Stimulated activated effector memory CD8-positive, alpha-beta T cell treated with anti-CD3 and anti-CD28 coated beads, Interleukin-12 subunit alpha, Interleukin-12 subunit beta, amount 100 ng/mL, for 72 hours (primary cell): ENCODE data around the gene TTC13.
A peak's percentile ranks its signal among the peaks of the same experiment; 100 is the strongest.

Experiments used
- ATAC-seq: fragments of 150-1000 bp; cut with Tn5 transposase; 2 replicates; pipeline ENCODE4 v1.10.0; 2021
- DNase-seq, 2 donors: peaks; one replicate each; pipeline ENCODE4 v3.0.0; 2021 to 2022; ENCODE audit warnings: low spot score in 2 of 2
- H3K27ac Mint-ChIP-seq: one replicate; pipeline ENCODE4 v1.8.0; 2022; ENCODE audit warnings: mild to moderate bottlenecking, mixed read lengths
- H3K36me3 Mint-ChIP-seq: one replicate; pipeline ENCODE4 v1.8.0; 2022; ENCODE audit warnings: mild to moderate bottlenecking, mixed read lengths
- H3K4me1 Mint-ChIP-seq: one replicate; pipeline ENCODE4 v1.8.0; 2022; ENCODE audit warnings: mixed read lengths
- H3K4me3 Mint-ChIP-seq: one replicate; pipeline ENCODE4 v1.8.0; 2022; ENCODE audit warnings: mild to moderate bottlenecking, mixed read lengths
- H3K9me3 Mint-ChIP-seq: one replicate; pipeline ENCODE4 v1.8.0; 2022; ENCODE audit warnings: mixed read lengths

The TTC13 gene

GRCh38 chr1:230943048-230943593 is 35.5 kb downstream of the TTC13 start:
- H3K9me3 Mint-ChIP-seq = no peaks in the 10 kb centered on the region
- H3K4me3 Mint-ChIP-seq = no peak overlapping the region
- no peak overlapping the region for H3K27ac Mint-ChIP-seq
- ATAC-seq = no peak
- peaks cover 13% of the 10 kb centered on the region for H3K4me1 Mint-ChIP-seq
- no peak for DNase-seq
- H3K36me3 Mint-ChIP-seq = peaks cover 34% of the 10 kb centered on the region

DNA sequence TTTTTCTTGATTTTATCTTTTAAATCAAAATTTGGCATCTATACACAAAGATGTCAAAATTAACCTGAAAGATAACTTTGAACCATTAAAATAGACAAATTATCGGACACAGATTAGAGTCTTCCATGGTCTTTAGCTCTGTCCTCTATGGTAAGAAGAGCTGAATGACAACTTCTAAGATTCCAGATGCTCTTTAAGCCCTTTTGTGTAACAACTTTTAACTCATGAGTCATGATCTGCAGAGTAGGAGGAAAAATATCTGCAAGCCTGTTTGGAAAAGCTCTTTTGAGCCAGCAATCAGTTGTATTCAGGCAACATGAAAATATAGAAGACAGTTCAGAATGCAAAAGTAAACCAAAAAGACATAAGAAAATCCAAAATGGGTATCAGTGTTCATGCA is 37.8 kb downstream of the TTC13 start:
- no peaks in the 10 kb centered on the region for H3K9me3 Mint-ChIP-seq
- H3K4me3 Mint-ChIP-seq = no peak overlapping the region
- peak overlapping the region; percentile 46 for H3K27ac Mint-ChIP-seq
- DNase-seq (no peak), ATAC-seq (no peak)
- peaks cover 36% of the 10 kb centered on the region for H3K36me3 Mint-ChIP-seq
- peaks cover 13% of the 10 kb centered on the region for H3K4me1 Mint-ChIP-seq

DNA sequence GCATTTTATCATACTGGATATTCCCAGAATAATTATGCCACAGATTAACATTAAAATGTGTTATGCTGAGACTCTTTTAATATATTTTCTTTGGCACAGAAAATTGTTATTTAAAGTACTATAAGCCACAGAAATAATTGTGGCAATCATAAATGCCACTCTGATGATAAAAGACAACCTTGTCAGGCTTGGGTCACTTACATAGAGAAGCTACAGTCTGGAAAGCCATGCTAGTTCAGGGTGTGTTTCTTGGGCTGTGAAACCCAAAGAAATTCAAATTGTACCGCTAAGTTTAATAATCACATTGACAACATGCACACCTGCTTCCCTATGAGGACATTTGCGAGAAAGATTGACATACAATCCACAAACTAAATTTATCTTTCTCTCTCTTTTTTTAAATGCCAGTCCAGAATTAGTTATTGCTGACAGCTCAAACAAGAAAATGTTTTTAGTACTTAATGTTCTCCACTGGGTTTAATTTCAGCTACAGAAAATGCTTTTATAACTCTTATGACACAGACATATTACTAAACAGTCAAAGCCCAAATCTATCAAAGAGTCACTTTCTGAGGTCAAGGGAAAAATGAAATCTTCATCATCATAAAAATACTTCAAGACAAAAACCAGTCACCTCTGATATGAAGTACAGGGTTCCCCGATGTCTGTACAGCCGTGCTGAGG is 38.7 kb downstream of the TTC13 start:
- H3K27ac Mint-ChIP-seq = peak overlapping the region; percentile 46
- ATAC-seq (no peak), DNase-seq (no peak)
- no peak overlapping the region for H3K4me3 Mint-ChIP-seq
- peaks cover 28% of the 10 kb centered on the region for H3K36me3 Mint-ChIP-seq
- peaks cover 20% of the 10 kb centered on the region for H3K4me1 Mint-ChIP-seq
- no peaks in the 10 kb centered on the region for H3K9me3 Mint-ChIP-seq

GRCh38 chr1:230938924-230939368 is 39.7 kb downstream of the TTC13 start:
- no peak for DNase-seq
- no peak for ATAC-seq
- H3K27ac Mint-ChIP-seq = peak overlapping the region; percentile 56
- H3K9me3 Mint-ChIP-seq = no peaks in the 10 kb centered on the region
- H3K4me3 Mint-ChIP-seq = no peak overlapping the region
- peaks cover 20% of the 10 kb centered on the region for H3K4me1 Mint-ChIP-seq
- H3K36me3 Mint-ChIP-seq = peaks cover 18% of the 10 kb centered on the region

DNA sequence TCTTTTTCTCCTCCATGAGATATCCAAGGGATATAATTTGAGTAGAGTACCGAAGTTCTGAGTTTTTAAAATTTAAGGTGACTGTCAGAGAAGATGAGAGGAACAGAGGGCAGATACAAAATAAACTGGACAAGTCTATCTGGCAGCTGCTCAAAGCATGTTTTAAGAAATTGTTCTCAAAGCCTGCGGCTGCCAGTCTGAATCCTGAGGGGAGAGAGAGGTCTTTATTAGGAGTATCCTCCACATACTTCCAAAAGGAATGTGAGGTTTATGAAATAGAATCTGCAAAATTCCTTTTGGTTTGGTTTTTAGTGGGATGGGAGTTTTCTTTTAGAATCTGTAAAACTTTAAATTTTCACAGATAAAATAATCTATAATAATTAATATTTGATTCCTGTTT is 41.3 kb downstream of the TTC13 start:
- Mint-ChIP-seq H3K27ac (peak overlapping the region; percentile 13), H3K4me3 (no peak overlapping the region), H3K9me3 (no peaks in the 10 kb centered on the region), H3K36me3 (peaks cover 22% of the 10 kb centered on the region), H3K4me1 (peaks cover 15% of the 10 kb centered on the region)
- DNase-seq (no peak), ATAC-seq (no peak)

GRCh38 chr1:230936475-230936874 is 42.2 kb downstream of the TTC13 start:
- peaks cover 15% of the 10 kb centered on the region for H3K4me1 Mint-ChIP-seq
- H3K36me3 Mint-ChIP-seq = peaks cover 31% of the 10 kb centered on the region
- no peak overlapping the region for H3K4me3 Mint-ChIP-seq
- ATAC-seq (no peak), DNase-seq (no peak)
- peak overlapping the region; percentile 13 for H3K27ac Mint-ChIP-seq
- H3K9me3 Mint-ChIP-seq = no peaks in the 10 kb centered on the region

DNA sequence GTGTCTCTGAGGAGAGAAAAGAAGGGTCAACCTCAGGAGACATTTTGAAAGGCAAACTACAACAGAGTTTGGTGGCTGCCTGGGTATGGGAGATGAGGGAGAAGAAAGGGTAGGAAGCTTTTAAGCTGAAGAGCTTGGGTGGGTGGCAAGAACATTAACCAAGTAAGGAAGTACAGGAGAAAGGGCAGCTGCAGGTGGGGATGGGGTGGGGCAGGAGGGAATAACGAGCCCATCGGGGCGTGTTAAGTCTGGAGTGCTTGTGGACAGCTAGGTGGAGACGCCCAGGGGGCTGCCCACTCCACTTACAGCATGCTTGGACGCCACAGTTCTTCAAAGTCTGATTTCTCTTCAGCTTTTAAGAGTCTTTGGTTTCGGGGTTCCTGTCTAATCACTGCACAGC is 42.8 kb downstream of the TTC13 start:
- no peak for DNase-seq
- Mint-ChIP-seq H3K36me3 (peaks cover 37% of the 10 kb centered on the region), H3K27ac (peak overlapping the region; percentile 48), H3K4me3 (no peak overlapping the region), H3K9me3 (no peaks in the 10 kb centered on the region), H3K4me1 (peaks cover 15% of the 10 kb centered on the region)
- ATAC-seq = no peak

DNA sequence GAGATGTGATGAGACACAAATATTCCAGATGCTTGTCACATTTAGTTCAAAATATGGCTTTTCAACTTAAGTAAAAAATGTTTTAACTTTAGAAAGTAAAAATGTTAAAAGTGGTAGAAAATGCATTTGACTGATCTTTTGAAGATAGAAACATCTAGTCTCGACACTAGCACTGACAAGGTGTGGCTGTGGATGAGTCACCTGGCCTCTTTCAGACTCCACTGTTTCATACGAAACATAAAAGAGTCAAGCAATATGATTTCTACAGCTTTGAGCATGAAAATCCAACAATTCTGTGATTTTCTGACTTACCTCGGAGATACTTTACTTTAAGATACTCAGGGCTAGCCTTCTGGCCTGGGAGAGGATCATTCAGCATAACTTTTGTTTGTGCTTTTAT is 47.7 kb downstream of the TTC13 start:
- peaks cover 8% of the 10 kb centered on the region for H3K4me1 Mint-ChIP-seq
- no peak for DNase-seq
- no peaks in the 10 kb centered on the region for H3K9me3 Mint-ChIP-seq
- H3K27ac Mint-ChIP-seq = no peak overlapping the region
- no peak for ATAC-seq
- H3K4me3 Mint-ChIP-seq = no peak overlapping the region
- peaks cover 67% of the 10 kb centered on the region for H3K36me3 Mint-ChIP-seq

- DNase-seq (no peak), ATAC-seq (no peak)
- Mint-ChIP-seq H3K9me3 (no peaks in the 10 kb centered on the region), H3K4me3 (no peak overlapping the region), H3K4me1 (no peaks in the 10 kb centered on the region), H3K36me3 (peaks cover 91% of the 10 kb centered on the region), H3K27ac (no peak overlapping the region)
Measured at GRCh38 chr1:230926182-230926581, 52.5 kb downstream of the TTC13 start.

GRCh38 chr1:230925608-230926007 is 53.1 kb downstream of the TTC13 start:
- Mint-ChIP-seq H3K4me3 (no peak overlapping the region), H3K27ac (no peak overlapping the region), H3K4me1 (no peaks in the 10 kb centered on the region), H3K9me3 (no peaks in the 10 kb centered on the region), H3K36me3 (peaks cover 91% of the 10 kb centered on the region)
- no peak for DNase-seq
- no peak for ATAC-seq

DNA sequence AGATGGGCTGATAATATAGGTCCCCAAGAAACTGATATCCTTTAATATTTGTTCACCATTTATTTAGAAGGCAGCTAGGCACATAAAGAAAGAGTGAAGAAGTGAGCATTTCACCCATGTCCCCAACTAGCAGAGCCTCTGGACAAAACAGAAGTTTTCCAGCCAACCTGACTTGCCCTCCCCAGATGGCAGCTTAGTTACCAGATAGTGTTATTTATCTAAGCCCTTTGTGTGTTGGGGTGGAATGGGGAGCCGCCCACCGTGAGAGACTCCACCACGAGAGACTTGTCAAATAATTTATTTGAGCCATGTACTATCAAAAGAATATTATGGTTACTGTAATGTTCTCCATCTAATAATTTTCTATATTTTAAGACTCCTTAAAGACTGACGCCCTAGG is 55.5 kb downstream of the TTC13 start:
- H3K4me1 Mint-ChIP-seq = no peaks in the 10 kb centered on the region
- ATAC-seq = no peak
- peaks cover 92% of the 10 kb centered on the region for H3K36me3 Mint-ChIP-seq
- H3K4me3 Mint-ChIP-seq = no peak overlapping the region
- no peak for DNase-seq
- no peaks in the 10 kb centered on the region for H3K9me3 Mint-ChIP-seq
- H3K27ac Mint-ChIP-seq = no peak overlapping the region

DNA sequence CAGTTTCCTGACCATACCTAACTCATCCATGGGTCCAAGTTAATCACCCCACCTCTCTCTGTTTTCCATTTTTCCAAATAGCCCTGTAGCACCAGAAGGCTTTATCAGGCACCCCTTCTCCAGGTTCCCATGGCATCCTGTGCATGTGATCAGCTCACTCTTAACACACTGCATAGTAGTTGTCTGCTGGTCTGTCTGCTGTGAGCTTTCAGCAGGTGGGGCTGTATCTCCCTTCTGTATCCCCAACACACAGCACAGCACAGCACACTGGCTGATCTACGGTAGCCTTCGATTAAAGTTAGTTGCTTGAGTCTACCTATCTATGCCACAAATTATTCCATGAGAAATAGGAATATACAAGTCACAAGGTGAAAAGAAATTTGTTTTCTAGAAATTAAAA is 56.0 kb downstream of the TTC13 start:
- peaks cover 87% of the 10 kb centered on the region for H3K36me3 Mint-ChIP-seq
- H3K4me1 Mint-ChIP-seq = no peaks in the 10 kb centered on the region
- DNase-seq (no peak), ATAC-seq (no peak)
- peak overlapping the region; percentile 74 for H3K27ac Mint-ChIP-seq
- H3K9me3 Mint-ChIP-seq = no peaks in the 10 kb centered on the region
- H3K4me3 Mint-ChIP-seq = no peak overlapping the region

DNA sequence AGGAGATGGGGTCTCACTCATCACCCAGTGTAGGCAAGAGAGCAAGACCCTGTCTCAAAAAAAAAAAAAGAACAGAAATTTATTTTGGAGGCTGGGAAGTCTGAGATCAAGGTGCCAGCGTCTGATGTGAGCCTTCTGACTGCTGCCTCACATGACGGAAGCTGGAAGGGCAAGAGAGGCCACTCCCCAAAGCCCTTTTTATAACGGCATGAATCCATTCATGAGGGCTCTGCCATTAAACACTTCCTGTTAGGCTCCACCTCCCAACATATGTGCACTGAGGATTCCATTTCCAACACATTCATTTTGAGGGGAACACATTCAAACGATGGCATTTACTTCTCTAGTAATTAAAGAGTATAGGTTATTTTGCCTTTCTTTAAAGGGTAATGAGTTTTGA is 59.5 kb downstream of the TTC13 start:
- no peak for DNase-seq
- no peak for ATAC-seq
- H3K4me3 Mint-ChIP-seq = no peak overlapping the region
- no peaks in the 10 kb centered on the region for H3K4me1 Mint-ChIP-seq
- H3K36me3 Mint-ChIP-seq = peaks cover 82% of the 10 kb centered on the region
- H3K9me3 Mint-ChIP-seq = no peaks in the 10 kb centered on the region
- H3K27ac Mint-ChIP-seq = no peak overlapping the region

- H3K9me3 Mint-ChIP-seq = no peaks in the 10 kb centered on the region
- no peak overlapping the region for H3K27ac Mint-ChIP-seq
- DNase-seq (peak; percentile 51 to 80), ATAC-seq (peak; percentile 58)
- H3K36me3 Mint-ChIP-seq = peaks cover 78% of the 10 kb centered on the region
- H3K4me1 Mint-ChIP-seq = no peaks in the 10 kb centered on the region
- H3K4me3 Mint-ChIP-seq = no peak overlapping the region
Measured at GRCh38 chr1:230917284-230918135, 61.2 kb downstream of the TTC13 start.

DNA sequence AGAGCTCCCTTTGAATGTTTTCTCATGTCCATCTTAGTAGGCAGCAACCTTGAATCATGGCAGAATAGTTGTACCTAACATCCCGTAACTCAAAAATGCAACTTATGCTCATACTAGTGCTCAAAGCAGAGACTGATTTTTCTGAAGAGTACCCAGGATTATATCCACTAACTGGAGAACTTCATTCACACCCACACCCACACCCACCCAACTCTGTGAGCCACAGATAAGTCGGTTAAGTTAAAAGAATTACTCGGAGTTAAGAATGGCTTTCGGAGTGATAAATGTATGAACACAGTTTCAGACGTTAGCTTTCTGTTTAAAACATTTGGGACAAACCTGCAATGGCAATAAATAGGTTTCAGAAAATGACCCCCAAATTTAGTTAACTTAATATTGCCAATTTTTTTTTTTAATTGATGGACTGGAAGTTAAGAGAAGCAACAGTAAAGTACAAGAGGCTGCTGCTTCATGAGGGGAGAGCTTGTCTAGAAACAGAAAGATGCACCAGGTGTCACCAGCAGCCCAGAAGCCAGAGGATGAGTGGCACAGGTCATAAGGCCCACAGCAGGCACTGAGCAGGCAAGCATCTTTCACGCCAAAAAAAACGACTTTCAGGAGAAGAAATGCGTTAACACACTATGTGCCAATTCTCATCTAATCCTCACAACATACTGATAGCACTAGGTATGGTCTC is 61.9 kb downstream of the TTC13 start:
- DNase-seq (no peak), ATAC-seq (no peak)
- no peak overlapping the region for H3K4me3 Mint-ChIP-seq
- no peaks in the 10 kb centered on the region for H3K4me1 Mint-ChIP-seq
- no peaks in the 10 kb centered on the region for H3K9me3 Mint-ChIP-seq
- H3K27ac Mint-ChIP-seq = no peak overlapping the region
- peaks cover 78% of the 10 kb centered on the region for H3K36me3 Mint-ChIP-seq
